Naive thymus-derived CD4-positive, alpha-beta T cell (primary cell): ENCODE data around the gene ZDHHC17. TPM values are rescaled to one million over a fixed set of nuclear protein-coding genes. Genes with fewer than 3 reads are reported as not detected.

Experiments
- ATAC-seq: fragments of 150-1000 bp; cut with Tn5 transposase; 2 replicates; pipeline ENCODE4 v1.10.0; 2021; ENCODE audit warnings: mild to moderate bottlenecking, moderate library complexity
- CTCF ChIA-PET: fragments of 350-600 bp; sonication (Branson Sonifier 250); formaldehyde crosslinking; loops from one replicate; lab custom pipeline; 2021; ENCODE audit warnings: antibody characterized with exemption; lab: Charles Lee
- POLR2A ChIA-PET: fragments of 350-600 bp; sonication (Branson Sonifier 250); formaldehyde crosslinking; loops from one replicate; lab custom pipeline; 2021; ENCODE audit warnings: antibody characterized with exemption, inconsistent platforms; lab: Charles Lee
- DNase-seq, 9 donors: peaks; one replicate each; pipeline versions ENCODE4 v3.0.0 to v3.0.0-alpha.2; 2020 to 2022; ENCODE audit warnings: mixed read lengths in 1 of 9
- H3K27ac ChIP-seq: one replicate; pipeline ENCODE4 v1.7.0; 2013; ENCODE audit warnings: mild to moderate bottlenecking, low read depth, low read length, moderate library complexity
- H3K27me3 ChIP-seq, 2 donors: one replicate each; pipeline ENCODE4 v1.7.0; 2013; ENCODE audit warnings: low read length in 2 of 2, mild to moderate bottlenecking in 2 of 2, moderate library complexity in 2 of 2; ENCODE audit not compliant: control insufficient read depth in 2 of 2, insufficient read depth in 2 of 2
- H3K36me3 ChIP-seq, 3 experiments: 1 replicate in 2 of 3; 2 replicates in 1 of 3; pipeline ENCODE4 v1.7.0; 2013; ENCODE audit warnings: low read length in 3 of 3, mild to moderate bottlenecking in 3 of 3, moderate library complexity in 1 of 3; ENCODE audit not compliant: insufficient read depth in 3 of 3, control insufficient read depth in 2 of 3
- H3K4me1 ChIP-seq, 2 donors: one replicate each; pipeline ENCODE4 v1.7.0; 2013; ENCODE audit warnings: low read length in 2 of 2, mild to moderate bottlenecking in 2 of 2, moderate library complexity in 1 of 2; ENCODE audit not compliant: control insufficient read depth in 2 of 2, insufficient read depth in 2 of 2
- H3K4me3 ChIP-seq: 2 replicates; pipeline ENCODE4 v1.7.0; 2013; ENCODE audit warnings: mild to moderate bottlenecking, low read length
- H3K9me3 ChIP-seq, 3 experiments: 1 replicate in 2 of 3; 2 replicates in 1 of 3; pipeline ENCODE4 v1.7.0; 2013; ENCODE audit warnings: low read length in 3 of 3; ENCODE audit not compliant: control insufficient read depth in 2 of 3
- H3K27ac Mint-ChIP-seq, 9 donors: one replicate each; pipeline ENCODE4 v1.8.0; 2020 to 2022; ENCODE audit warnings: mixed read lengths in 9 of 9, mild to moderate bottlenecking in 8 of 9, moderate library complexity in 5 of 9, inconsistent platforms in 2 of 9
- H3K27me3 Mint-ChIP-seq, 5 donors: one replicate each; pipeline ENCODE4 v1.8.0; 2021 to 2022; ENCODE audit warnings: mixed read lengths in 5 of 5, mild to moderate bottlenecking in 1 of 5
- H3K36me3 Mint-ChIP-seq, 5 donors: one replicate each; pipeline ENCODE4 v1.8.0; 2020 to 2022; ENCODE audit warnings: mixed read lengths in 5 of 5, mild to moderate bottlenecking in 3 of 5, inconsistent platforms in 1 of 5
- H3K4me1 Mint-ChIP-seq, 7 donors: one replicate each; pipeline ENCODE4 v1.8.0; 2020 to 2022; ENCODE audit warnings: mixed read lengths in 7 of 7, mild to moderate bottlenecking in 3 of 7, inconsistent platforms in 1 of 7
- H3K4me3 Mint-ChIP-seq, 10 donors: one replicate each; pipeline ENCODE4 v1.8.0; 2020 to 2022; ENCODE audit warnings: mild to moderate bottlenecking in 10 of 10, mixed read lengths in 10 of 10, moderate library complexity in 6 of 10, inconsistent platforms in 2 of 10
- H3K9me3 Mint-ChIP-seq, 11 donors: one replicate each; pipeline ENCODE4 v1.8.0; 2020 to 2022; ENCODE audit warnings: mixed read lengths in 11 of 11, mild to moderate bottlenecking in 4 of 11, inconsistent platforms in 1 of 11, moderate library complexity in 1 of 11
- intact Hi-C, 2 donors: fragments of 100-400 bp; cut with micrococcal nuclease; formaldehyde crosslinking; loops; one replicate each; pipeline ENCODE4 v1.15.1; 2023
- polyA plus RNA-seq, 2 donors: library from polyadenylated mRNA; unstranded; fragments of 300-500 nt; fragmentation: Illumina TruSeq; gene quantifications; one replicate each; pipeline ENCODE4 v1.2.3, GENCODE V29; 2021
- total RNA-seq, 6 experiments: library from RNA in 5 of 6; stranded (reverse) in 5 of 6; gene quantifications; 1 replicate in 5 of 6; 2 replicates in 1 of 6; pipeline ENCODE4 v1.2.3 and lab custom pipeline; 2021 to 2026

ZDHHC17 gene
- total and polyA plus RNA-seq, 7 experiments from 2014 or later: 12.4 to 60.9 (median 47.9) TPM

- peaks cover 5 to 23% (median 14%) of the 10 kb centered on the region in 7 donors for H3K4me1 Mint-ChIP-seq
Measured at GRCh38 chr12:76880519-76881023, 116.7 kb downstream of the ZDHHC17 start.

GRCh38 chr12:76881142-76881541 lies 117.2 kb downstream of the ZDHHC17 start:
- POLR2A ChIA-PET: no interaction called here
- CTCF ChIA-PET: no interaction called here
- H3K4me1 ChIP-seq: peaks cover 6% of the 10 kb centered on the region in 2 donors
- no peak overlapping the region for H3K4me3 ChIP-seq
- H3K27me3 ChIP-seq: peaks cover 0 to 10% of the 10 kb centered on the region in 2 donors
- H3K36me3 ChIP-seq: no peaks in the 10 kb centered on the region
- Mint-ChIP-seq H3K27me3 (peaks cover 28 to 59% (median 38%) of the 10 kb centered on the region in 5 donors), H3K4me1 (peaks cover 5 to 23% (median 14%) of the 10 kb centered on the region in 7 donors), H3K36me3 (no peaks in the 10 kb centered on the region), H3K9me3 (no peaks in the 10 kb centered on the region), H3K27ac (no peak overlapping the region), H3K4me3 (no peak overlapping the region)
- H3K27ac ChIP-seq: no peak overlapping the region
- ATAC-seq (no peak), DNase-seq (no peak)
- intact Hi-C loops: no loop called here
- H3K9me3 ChIP-seq: no peaks in the 10 kb centered on the region

More at GRCh38 chr12:76880519-76881023, 116.7 kb downstream of the ZDHHC17 start:
- Mint-ChIP-seq H3K4me3 (peak overlapping the region in 7 of 10 donors; percentile 31 to 92 (median 88)), H3K27me3 (peaks cover 32 to 62% (median 41%) of the 10 kb centered on the region in 5 donors), H3K9me3 (no peaks in the 10 kb centered on the region), H3K36me3 (no peaks in the 10 kb centered on the region), H3K27ac (no peak overlapping the region)
- CTCF ChIA-PET: no interaction called here
- no peaks in the 10 kb centered on the region for H3K36me3 ChIP-seq
- peaks cover 0 to 10% of the 10 kb centered on the region in 2 donors for H3K27me3 ChIP-seq
- H3K27ac ChIP-seq: no peak overlapping the region
- POLR2A ChIA-PET: no interaction called here
- ATAC-seq: no peak
- H3K9me3 ChIP-seq: no peaks in the 10 kb centered on the region
- no peak overlapping the region for H3K4me3 ChIP-seq
- DNase-seq: no peak
- peaks cover 6% of the 10 kb centered on the region in 2 donors for H3K4me1 ChIP-seq
- intact Hi-C loops: no loop called here

GRCh38 chr12:76882367-76882766 lies 118.5 kb downstream of the ZDHHC17 start:
- Mint-ChIP-seq H3K36me3 (no peaks in the 10 kb centered on the region), H3K4me1 (peaks cover 5 to 21% (median 12%) of the 10 kb centered on the region in 7 donors), H3K27me3 (peaks cover 16 to 47% (median 34%) of the 10 kb centered on the region in 5 donors), H3K4me3 (no peak overlapping the region), H3K9me3 (no peaks in the 10 kb centered on the region), H3K27ac (no peak overlapping the region)
- Histone ChIP-seq H3K4me3 (no peak overlapping the region), H3K27me3 (peaks cover 0 to 6% of the 10 kb centered on the region in 2 donors), H3K9me3 (no peaks in the 10 kb centered on the region), H3K27ac (no peak overlapping the region), H3K4me1 (peaks cover 6% of the 10 kb centered on the region in 2 donors), H3K36me3 (no peaks in the 10 kb centered on the region)
- ATAC-seq (no peak), DNase-seq (no peak)
- intact Hi-C loops: no loop called here
- CTCF ChIA-PET: no interaction called here
- POLR2A ChIA-PET: no interaction called here

- DNase-seq: no peak
- CTCF ChIA-PET: no interaction called here
- no peak overlapping the region for H3K4me3 Mint-ChIP-seq
Measured at GRCh38 chr12:76883151-76883550, 119.2 kb downstream of the ZDHHC17 start.

GRCh38 chr12:76883811-76884210 lies 119.9 kb downstream of the ZDHHC17 start:
- Mint-ChIP-seq H3K36me3 (no peaks in the 10 kb centered on the region), H3K27ac (no peak overlapping the region), H3K27me3 (peaks cover 5 to 46% (median 27%) of the 10 kb centered on the region in 5 donors), H3K4me3 (no peak overlapping the region), H3K9me3 (no peaks in the 10 kb centered on the region), H3K4me1 (peaks cover 4 to 8% (median 7%) of the 10 kb centered on the region in 7 donors)
- ChIA-PET CTCF (no interaction called here), POLR2A (no interaction called here)
- no peaks in the 10 kb centered on the region for H3K36me3 ChIP-seq
- intact Hi-C loops: no loop called here
- H3K27me3 ChIP-seq: no peaks in the 10 kb centered on the region
- no peaks in the 10 kb centered on the region for H3K9me3 ChIP-seq
- no peaks in the 10 kb centered on the region for H3K4me1 ChIP-seq
- no peak overlapping the region for H3K4me3 ChIP-seq
- ATAC-seq: no peak
- no peak overlapping the region for H3K27ac ChIP-seq
- no peak for DNase-seq

More at GRCh38 chr12:76883151-76883550, 119.2 kb downstream of the ZDHHC17 start:
- Mint-ChIP-seq H3K36me3 (no peaks in the 10 kb centered on the region), H3K4me1 (peaks cover 5 to 13% (median 9%) of the 10 kb centered on the region in 7 donors), H3K27me3 (peaks cover 10 to 45% (median 27%) of the 10 kb centered on the region in 5 donors), H3K9me3 (no peaks in the 10 kb centered on the region), H3K27ac (no peak overlapping the region)
- H3K27me3 ChIP-seq: peaks cover 0 to 5% of the 10 kb centered on the region in 2 donors
- intact Hi-C loops: no loop called here
- ATAC-seq: no peak
- no peak overlapping the region for H3K4me3 ChIP-seq
- H3K36me3 ChIP-seq: no peaks in the 10 kb centered on the region
- POLR2A ChIA-PET: no interaction called here
- H3K9me3 ChIP-seq: no peaks in the 10 kb centered on the region
- no peak overlapping the region for H3K27ac ChIP-seq
- H3K4me1 ChIP-seq: peaks cover 3 to 4% of the 10 kb centered on the region in 2 donors

- no peak for DNase-seq
- H3K9me3 ChIP-seq: no peaks in the 10 kb centered on the region
- intact Hi-C loops: no loop called here
- no peak overlapping the region for H3K27ac Mint-ChIP-seq
- H3K36me3 Mint-ChIP-seq: no peaks in the 10 kb centered on the region
- H3K9me3 Mint-ChIP-seq: peaks cover 0 to 8% (median 0%) of the 10 kb centered on the region in 11 donors
- H3K4me3 ChIP-seq: no peak overlapping the region
- no peak overlapping the region for H3K27ac ChIP-seq
- H3K4me1 Mint-ChIP-seq: peaks cover 2 to 17% (median 14%) of the 10 kb centered on the region in 7 donors
- no peaks in the 10 kb centered on the region for H3K36me3 ChIP-seq
- ChIA-PET POLR2A (no interaction called here), CTCF (no interaction called here)
- no peaks in the 10 kb centered on the region for H3K4me1 ChIP-seq
- no peak overlapping the region for H3K4me3 Mint-ChIP-seq
- H3K27me3 Mint-ChIP-seq: peaks cover 0 to 27% (median 14%) of the 10 kb centered on the region in 5 donors
- no peaks in the 10 kb centered on the region for H3K27me3 ChIP-seq
- no peak for ATAC-seq
Measured at GRCh38 chr12:76888775-76889174, 124.9 kb downstream of the ZDHHC17 start.
